SH-SY5Y (cell line): ENCODE results near the gene DLG5.

Experiments used
- GATA2 ChIP-seq: IDR thresholded peaks from 2 replicates; pipeline ENCODE4 v1.6.1; 2011; ENCODE audit warnings: mild to moderate bottlenecking, low read depth, low read length
- GATA3 ChIP-seq: IDR thresholded peaks from 2 replicates; pipeline ENCODE4 v1.6.1; 2011; ENCODE audit warnings: low read depth, mild to moderate bottlenecking, low read length, moderate library complexity

DNA sequence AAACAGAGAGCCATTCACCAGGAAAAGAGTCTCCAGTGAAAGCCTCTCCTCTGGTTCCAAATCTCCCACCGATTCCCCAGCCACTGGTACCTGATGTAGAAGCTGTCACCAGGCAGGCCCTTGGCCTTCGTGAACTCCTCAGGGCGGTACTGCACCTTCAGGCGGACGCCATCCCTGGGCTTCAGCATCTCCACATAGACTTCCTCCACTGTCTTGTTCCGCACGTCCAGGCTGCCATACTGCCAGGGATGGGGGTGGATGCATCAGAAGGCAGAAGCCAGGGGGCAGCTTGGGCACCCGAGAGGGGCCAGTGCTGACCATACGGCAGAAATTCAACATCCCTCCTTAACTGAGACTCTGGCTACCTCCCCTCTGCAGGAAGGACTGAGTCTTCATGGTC, 118.8 kb downstream of the DLG5 start:
- TF ChIP-seq GATA2 = no peak
- TF ChIP-seq GATA3 = no peak
